HT1080 (cell line): ENCODE data around the gene GNE. TPM values are rescaled to one million over a fixed set of nuclear protein-coding genes. Genes with fewer than 3 reads are reported as not detected.
"Not testable (repeated sequence)": the region's sequence is repeated elsewhere in the genome, so short reads cannot be mapped to it uniquely, and the experiment has no call there.

Experiments
- DNase-seq: peaks from one replicate; pipeline ENCODE4 v3.0.0-alpha.2; 2015; ENCODE audit warnings: low read depth
- polyA plus RNA-seq, 2 experiments: library from polyadenylated mRNA; depleted of rRNA; stranded (reverse); fragments of >200 nt; gene quantifications; 2 replicates each; pipeline ENCODE4 v1.2.3, GENCODE V29; 2015
- total RNA-seq: library from RNA; depleted of rRNA; stranded (reverse); fragments of >200 nt; shearing (Covaris generic); gene quantifications from 2 replicates; pipeline ENCODE4 v1.2.3, GENCODE V29; 2014; rRNA removed

Gene GNE
- total RNA-seq: 14.5 and 19.5 TPM in 2 replicates
- polyA plus RNA-seq (2015; cell fraction: cytosol; rRNA removed): 12.2 and 16.0 TPM in 2 replicates
- polyA plus RNA-seq (2015; cell fraction: nucleus; rRNA removed): 16.2 and 17.6 TPM in 2 replicates

GRCh38 chr9:36258208-36258995 is at the start of gene GNE:
Gene GNE (minus strand): TSS chr9:36258448. CDS start chr9:36249355, 9,093 bp downstream.
- DNase-seq: peak; percentile 92

- DNase-seq: peak; percentile 80
These were observed 48.4 kb upstream of the GNE start for GRCh38 chr9:36306471-36307306.

- DNase-seq: not testable (repeated sequence)
These were observed 46.1 kb upstream of the GNE start for GRCh38 chr9:36304366-36304765.

- no peak for DNase-seq
These were observed 43.0 kb upstream of the GNE start for GRCh38 chr9:36301227-36301626.

- DNase-seq: peak; percentile 74
These were observed 40.3 kb upstream of the GNE start for GRCh38 chr9:36298566-36298965.

GRCh38 chr9:36297798-36298197 is 39.5 kb upstream of the GNE start:
- no peak for DNase-seq

GRCh38 chr9:36294996-36295395 is 36.7 kb upstream of the GNE start:
- not testable (repeated sequence) for DNase-seq

- no peak for DNase-seq
These were observed 35.7 kb upstream of the GNE start for GRCh38 chr9:36293918-36294317.

GRCh38 chr9:36293171-36293570 is 34.9 kb upstream of the GNE start:
- DNase-seq: no peak

GRCh38 chr9:36292641-36293040 is 34.4 kb upstream of the GNE start:
- no peak for DNase-seq

- no peak for DNase-seq
These were observed 32.7 kb upstream of the GNE start for GRCh38 chr9:36290996-36291395.

- DNase-seq: no peak
These were observed 31.7 kb upstream of the GNE start for GRCh38 chr9:36289836-36290435.

GRCh38 chr9:36288070-36288469 is 29.8 kb upstream of the GNE start:
- no peak for DNase-seq

GRCh38 chr9:36286388-36286787 is 28.1 kb upstream of the GNE start:
- no peak for DNase-seq

GRCh38 chr9:36284226-36284625 is 26.0 kb upstream of the GNE start:
- peak; percentile 54 for DNase-seq

GRCh38 chr9:36282275-36282674 is 24.0 kb upstream of the GNE start:
- no peak for DNase-seq

GRCh38 chr9:36280989-36281388 is 22.7 kb upstream of the GNE start:
- no peak for DNase-seq

- DNase-seq: no peak
These were observed 20.0 kb upstream of the GNE start for GRCh38 chr9:36278243-36278642.

GRCh38 chr9:36276781-36277181 is 18.5 kb upstream of the GNE start:
- DNase-seq: peak; percentile 81

- no peak for DNase-seq
These were observed 18.0 kb upstream of the GNE start for GRCh38 chr9:36276254-36276653.

GRCh38 chr9:36275060-36275459 is 16.8 kb upstream of the GNE start:
- no peak for DNase-seq

GRCh38 chr9:36273354-36273753 is 15.1 kb upstream of the GNE start:
- DNase-seq: not testable (repeated sequence)
